ENCODE measurements around the gene DNAI7.

DNAI7 gene

GRCh38 chr12:25135531-25136154 is 59.3 kb downstream of the DNAI7 start:
- H3K27me3 ChIP-seq (ENCODE audit: control insufficient read depth in 5 of 5, insufficient read depth in 4 of 5, low read length in 5 of 5) = no peaks in the 10 kb centered on the region
- no peaks in the 10 kb centered on the region for H3K36me3 ChIP-seq (ENCODE audit: control insufficient read depth in 5 of 5, insufficient read depth in 5 of 5, low read length in 5 of 5)
- no peaks in the 10 kb centered on the region for H3K9me3 ChIP-seq (ENCODE audit: control insufficient read depth in 5 of 5, low read length in 5 of 5)
- H3K4me3 ChIP-seq (ENCODE audit: low read depth in 1 of 5, low read length in 5 of 5) = no peak overlapping the region
- H3K9ac ChIP-seq (ENCODE audit: low read length in 5 of 5) = peak overlapping the region in 1 of 5 donors; percentile 12
- no peaks in the 10 kb centered on the region for H3K4me1 ChIP-seq (ENCODE audit: control insufficient read depth in 5 of 5, insufficient read depth in 5 of 5, low read length in 5 of 5)
- no peak overlapping the region for H3K27ac ChIP-seq (ENCODE audit: low read depth, low read length)

GRCh38 chr12:25131270-25131669 is 63.7 kb downstream of the DNAI7 start:
- H3K9me3 ChIP-seq (ENCODE audit: control insufficient read depth in 5 of 5, low read length in 5 of 5) = no peaks in the 10 kb centered on the region
- no peak overlapping the region for H3K9ac ChIP-seq (ENCODE audit: low read length in 5 of 5)

GRCh38 chr12:25130741-25131188 is 64.2 kb downstream of the DNAI7 start:
- Histone ChIP-seq H3K4me3 (ENCODE audit: low read depth in 1 of 5, low read length in 5 of 5) (no peak overlapping the region), H3K9me3 (ENCODE audit: control insufficient read depth in 5 of 5, low read length in 5 of 5) (no peaks in the 10 kb centered on the region), H3K36me3 (ENCODE audit: control insufficient read depth in 5 of 5, insufficient read depth in 5 of 5, low read length in 5 of 5) (no peaks in the 10 kb centered on the region), H3K9ac (ENCODE audit: low read length in 5 of 5) (no peak overlapping the region), H3K27me3 (ENCODE audit: control insufficient read depth in 5 of 5, insufficient read depth in 4 of 5, low read length in 5 of 5) (no peaks in the 10 kb centered on the region), H3K27ac (ENCODE audit: low read depth, low read length) (no peak overlapping the region), H3K4me1 (ENCODE audit: control insufficient read depth in 5 of 5, insufficient read depth in 5 of 5, low read length in 5 of 5) (no peaks in the 10 kb centered on the region)

More at GRCh38 chr12:25131270-25131669, 63.7 kb downstream of the DNAI7 start:
- H3K4me3 ChIP-seq (ENCODE audit: low read depth in 1 of 5, low read length in 5 of 5) = no peak overlapping the region
- H3K4me1 ChIP-seq (ENCODE audit: control insufficient read depth in 5 of 5, insufficient read depth in 5 of 5, low read length in 5 of 5) = no peaks in the 10 kb centered on the region
- no peak overlapping the region for H3K27ac ChIP-seq (ENCODE audit: low read depth, low read length)
- no peaks in the 10 kb centered on the region for H3K36me3 ChIP-seq (ENCODE audit: control insufficient read depth in 5 of 5, insufficient read depth in 5 of 5, low read length in 5 of 5)
- no peaks in the 10 kb centered on the region for H3K27me3 ChIP-seq (ENCODE audit: control insufficient read depth in 5 of 5, insufficient read depth in 4 of 5, low read length in 5 of 5)

GRCh38 chr12:25126746-25127145 is 68.2 kb downstream of the DNAI7 start:
- H3K27me3 ChIP-seq (ENCODE audit: control insufficient read depth in 5 of 5, insufficient read depth in 4 of 5, low read length in 5 of 5) = no peaks in the 10 kb centered on the region
- H3K9ac ChIP-seq (ENCODE audit: low read length in 5 of 5) = no peak overlapping the region
- H3K27ac ChIP-seq (ENCODE audit: low read depth, low read length) = no peak overlapping the region
- no peaks in the 10 kb centered on the region for H3K36me3 ChIP-seq (ENCODE audit: control insufficient read depth in 5 of 5, insufficient read depth in 5 of 5, low read length in 5 of 5)
- H3K4me1 ChIP-seq (ENCODE audit: control insufficient read depth in 5 of 5, insufficient read depth in 5 of 5, low read length in 5 of 5) = no peaks in the 10 kb centered on the region
- no peaks in the 10 kb centered on the region for H3K9me3 ChIP-seq (ENCODE audit: control insufficient read depth in 5 of 5, low read length in 5 of 5)
- H3K4me3 ChIP-seq (ENCODE audit: low read depth in 1 of 5, low read length in 5 of 5) = no peak overlapping the region

GRCh38 chr12:25126101-25126500 is 68.9 kb downstream of the DNAI7 start:
- no peaks in the 10 kb centered on the region for H3K36me3 ChIP-seq (ENCODE audit: control insufficient read depth in 5 of 5, insufficient read depth in 5 of 5, low read length in 5 of 5)
- H3K4me3 ChIP-seq (ENCODE audit: low read depth in 1 of 5, low read length in 5 of 5) = no peak overlapping the region
- no peak overlapping the region for H3K9ac ChIP-seq (ENCODE audit: low read length in 5 of 5)
- H3K27ac ChIP-seq (ENCODE audit: low read depth, low read length) = no peak overlapping the region
- H3K27me3 ChIP-seq (ENCODE audit: control insufficient read depth in 5 of 5, insufficient read depth in 4 of 5, low read length in 5 of 5) = no peaks in the 10 kb centered on the region
- no peaks in the 10 kb centered on the region for H3K9me3 ChIP-seq (ENCODE audit: control insufficient read depth in 5 of 5, low read length in 5 of 5)
- no peaks in the 10 kb centered on the region for H3K4me1 ChIP-seq (ENCODE audit: control insufficient read depth in 5 of 5, insufficient read depth in 5 of 5, low read length in 5 of 5)

- Histone ChIP-seq H3K36me3 (ENCODE audit: control insufficient read depth in 5 of 5, insufficient read depth in 5 of 5, low read length in 5 of 5) (no peaks in the 10 kb centered on the region), H3K4me3 (ENCODE audit: low read depth in 1 of 5, low read length in 5 of 5) (no peak overlapping the region), H3K9ac (ENCODE audit: low read length in 5 of 5) (no peak overlapping the region), H3K9me3 (ENCODE audit: control insufficient read depth in 5 of 5, low read length in 5 of 5) (no peaks in the 10 kb centered on the region), H3K27ac (ENCODE audit: low read depth, low read length) (no peak overlapping the region), H3K4me1 (ENCODE audit: control insufficient read depth in 5 of 5, insufficient read depth in 5 of 5, low read length in 5 of 5) (no peaks in the 10 kb centered on the region), H3K27me3 (ENCODE audit: control insufficient read depth in 5 of 5, insufficient read depth in 4 of 5, low read length in 5 of 5) (no peaks in the 10 kb centered on the region)
Observed at GRCh38 chr12:25124493-25124892, 70.5 kb downstream of the DNAI7 start.

GRCh38 chr12:25123126-25123525 is 71.8 kb downstream of the DNAI7 start:
- no peak overlapping the region for H3K9ac ChIP-seq (ENCODE audit: low read length in 5 of 5)
- no peak overlapping the region for H3K27ac ChIP-seq (ENCODE audit: low read depth, low read length)
- no peaks in the 10 kb centered on the region for H3K36me3 ChIP-seq (ENCODE audit: control insufficient read depth in 5 of 5, insufficient read depth in 5 of 5, low read length in 5 of 5)
- no peaks in the 10 kb centered on the region for H3K4me1 ChIP-seq (ENCODE audit: control insufficient read depth in 5 of 5, insufficient read depth in 5 of 5, low read length in 5 of 5)
- no peaks in the 10 kb centered on the region for H3K27me3 ChIP-seq (ENCODE audit: control insufficient read depth in 5 of 5, insufficient read depth in 4 of 5, low read length in 5 of 5)
- no peaks in the 10 kb centered on the region for H3K9me3 ChIP-seq (ENCODE audit: control insufficient read depth in 5 of 5, low read length in 5 of 5)
- H3K4me3 ChIP-seq (ENCODE audit: low read depth in 1 of 5, low read length in 5 of 5) = no peak overlapping the region

- Histone ChIP-seq H3K9me3 (ENCODE audit: control insufficient read depth in 5 of 5, low read length in 5 of 5) (no peaks in the 10 kb centered on the region), H3K9ac (ENCODE audit: low read length in 5 of 5) (no peak overlapping the region), H3K36me3 (ENCODE audit: control insufficient read depth in 5 of 5, insufficient read depth in 5 of 5, low read length in 5 of 5) (no peaks in the 10 kb centered on the region), H3K27me3 (ENCODE audit: control insufficient read depth in 5 of 5, insufficient read depth in 4 of 5, low read length in 5 of 5) (no peaks in the 10 kb centered on the region), H3K4me1 (ENCODE audit: control insufficient read depth in 5 of 5, insufficient read depth in 5 of 5, low read length in 5 of 5) (no peaks in the 10 kb centered on the region), H3K27ac (ENCODE audit: low read depth, low read length) (no peak overlapping the region), H3K4me3 (ENCODE audit: low read depth in 1 of 5, low read length in 5 of 5) (no peak overlapping the region)
Observed at GRCh38 chr12:25121916-25122315, 73.0 kb downstream of the DNAI7 start.

GRCh38 chr12:25121110-25121509 is 73.8 kb downstream of the DNAI7 start:
- Histone ChIP-seq H3K27ac (ENCODE audit: low read depth, low read length) (no peak overlapping the region), H3K9ac (ENCODE audit: low read length in 5 of 5) (no peak overlapping the region), H3K9me3 (ENCODE audit: control insufficient read depth in 5 of 5, low read length in 5 of 5) (no peaks in the 10 kb centered on the region), H3K36me3 (ENCODE audit: control insufficient read depth in 5 of 5, insufficient read depth in 5 of 5, low read length in 5 of 5) (no peaks in the 10 kb centered on the region), H3K27me3 (ENCODE audit: control insufficient read depth in 5 of 5, insufficient read depth in 4 of 5, low read length in 5 of 5) (no peaks in the 10 kb centered on the region), H3K4me3 (ENCODE audit: low read depth in 1 of 5, low read length in 5 of 5) (no peak overlapping the region), H3K4me1 (ENCODE audit: control insufficient read depth in 5 of 5, insufficient read depth in 5 of 5, low read length in 5 of 5) (no peaks in the 10 kb centered on the region)

- Histone ChIP-seq H3K27me3 (ENCODE audit: control insufficient read depth in 5 of 5, insufficient read depth in 4 of 5, low read length in 5 of 5) (no peaks in the 10 kb centered on the region), H3K4me1 (ENCODE audit: control insufficient read depth in 5 of 5, insufficient read depth in 5 of 5, low read length in 5 of 5) (no peaks in the 10 kb centered on the region), H3K27ac (ENCODE audit: low read depth, low read length) (no peak overlapping the region), H3K9ac (ENCODE audit: low read length in 5 of 5) (no peak overlapping the region), H3K36me3 (ENCODE audit: control insufficient read depth in 5 of 5, insufficient read depth in 5 of 5, low read length in 5 of 5) (no peaks in the 10 kb centered on the region), H3K9me3 (ENCODE audit: control insufficient read depth in 5 of 5, low read length in 5 of 5) (no peaks in the 10 kb centered on the region), H3K4me3 (ENCODE audit: low read depth in 1 of 5, low read length in 5 of 5) (no peak overlapping the region)
Observed at GRCh38 chr12:25119020-25119419, 75.9 kb downstream of the DNAI7 start.
